Fibroblast of lung (primary cell): ENCODE results near the gene CDIP1.

Source experiments
- EZH2 ChIP-seq: IDR thresholded peaks from 2 replicates; pipeline ENCODE4 v1.5.1; 2012; ENCODE audit warnings: low read length, control low read depth, mild to moderate bottlenecking; ENCODE audit errors: missing control alignments
- TF ChIP-seq, protein P1 (sequence below), 2 donors: IDR thresholded peaks in 1 of 2; conservative IDR thresholded peaks in 1 of 2; 1 replicate in 1 of 2; 2 replicates in 1 of 2; pipeline ENCODE4 v1.5.1; 2011 to 2012; ENCODE audit warnings: low read length in 2 of 2, control low read depth in 1 of 2, inconsistent platforms in 1 of 2, low read depth in 1 of 2, mild to moderate bottlenecking in 1 of 2

DNA sequence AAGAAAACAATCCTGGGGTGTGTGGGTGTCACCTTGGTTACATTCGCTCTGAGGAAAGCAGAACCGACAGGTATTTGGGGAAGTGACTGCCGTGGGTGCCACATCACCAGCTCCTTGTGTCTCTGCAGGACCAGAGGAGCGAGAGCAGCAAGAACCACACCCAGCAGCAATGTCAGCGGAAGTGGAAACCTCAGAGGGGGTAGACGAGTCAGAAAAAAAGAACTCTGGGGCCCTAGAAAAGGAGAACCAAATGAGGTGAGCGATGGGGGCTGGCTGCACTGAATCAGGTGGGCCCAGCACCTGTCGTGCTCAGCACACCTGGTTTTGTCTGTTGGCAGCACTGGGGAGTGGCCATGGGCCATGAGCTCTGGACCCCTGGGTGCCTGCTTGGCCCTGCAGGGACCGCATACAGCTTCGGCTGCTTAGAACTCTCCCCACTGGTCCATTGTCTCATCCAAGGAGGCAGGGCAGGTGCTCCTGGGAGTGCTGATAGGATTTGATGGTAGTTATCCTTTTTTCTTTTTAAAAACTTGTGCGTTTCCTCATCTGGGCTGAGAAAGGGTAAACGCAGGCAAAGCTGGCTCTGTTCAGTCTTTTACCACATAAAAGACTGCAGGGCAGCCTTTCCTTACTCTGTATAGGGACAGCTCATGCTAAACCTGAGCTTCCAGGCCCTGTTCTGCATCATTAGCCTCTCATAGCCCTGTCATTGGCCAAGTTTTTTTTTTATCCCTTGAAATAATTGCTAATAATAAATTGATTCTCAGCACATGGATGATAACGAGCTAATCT lies 33.0 kb downstream of the CDIP1 start:
- TF ChIP-seq, protein P1, sequence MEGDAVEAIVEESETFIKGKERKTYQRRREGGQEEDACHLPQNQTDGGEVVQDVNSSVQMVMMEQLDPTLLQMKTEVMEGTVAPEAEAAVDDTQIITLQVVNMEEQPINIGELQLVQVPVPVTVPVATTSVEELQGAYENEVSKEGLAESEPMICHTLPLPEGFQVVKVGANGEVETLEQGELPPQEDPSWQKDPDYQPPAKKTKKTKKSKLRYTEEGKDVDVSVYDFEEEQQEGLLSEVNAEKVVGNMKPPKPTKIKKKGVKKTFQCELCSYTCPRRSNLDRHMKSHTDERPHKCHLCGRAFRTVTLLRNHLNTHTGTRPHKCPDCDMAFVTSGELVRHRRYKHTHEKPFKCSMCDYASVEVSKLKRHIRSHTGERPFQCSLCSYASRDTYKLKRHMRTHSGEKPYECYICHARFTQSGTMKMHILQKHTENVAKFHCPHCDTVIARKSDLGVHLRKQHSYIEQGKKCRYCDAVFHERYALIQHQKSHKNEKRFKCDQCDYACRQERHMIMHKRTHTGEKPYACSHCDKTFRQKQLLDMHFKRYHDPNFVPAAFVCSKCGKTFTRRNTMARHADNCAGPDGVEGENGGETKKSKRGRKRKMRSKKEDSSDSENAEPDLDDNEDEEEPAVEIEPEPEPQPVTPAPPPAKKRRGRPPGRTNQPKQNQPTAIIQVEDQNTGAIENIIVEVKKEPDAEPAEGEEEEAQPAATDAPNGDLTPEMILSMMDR (conservative IDR thresholded peaks at IDR 0.05 in 1 of 2, IDR thresholded peaks at IDR 0.05 in 1 of 2; ENCODE audit: low read depth in 1 of 2, low read length in 2 of 2), result no peak
- TF ChIP-seq EZH2, result no peak
